Measurements from ENCODE around the gene CRTAC1.
A peak's percentile ranks its signal among the peaks of the same experiment; 100 is the strongest.

CRTAC1 gene

DNA sequence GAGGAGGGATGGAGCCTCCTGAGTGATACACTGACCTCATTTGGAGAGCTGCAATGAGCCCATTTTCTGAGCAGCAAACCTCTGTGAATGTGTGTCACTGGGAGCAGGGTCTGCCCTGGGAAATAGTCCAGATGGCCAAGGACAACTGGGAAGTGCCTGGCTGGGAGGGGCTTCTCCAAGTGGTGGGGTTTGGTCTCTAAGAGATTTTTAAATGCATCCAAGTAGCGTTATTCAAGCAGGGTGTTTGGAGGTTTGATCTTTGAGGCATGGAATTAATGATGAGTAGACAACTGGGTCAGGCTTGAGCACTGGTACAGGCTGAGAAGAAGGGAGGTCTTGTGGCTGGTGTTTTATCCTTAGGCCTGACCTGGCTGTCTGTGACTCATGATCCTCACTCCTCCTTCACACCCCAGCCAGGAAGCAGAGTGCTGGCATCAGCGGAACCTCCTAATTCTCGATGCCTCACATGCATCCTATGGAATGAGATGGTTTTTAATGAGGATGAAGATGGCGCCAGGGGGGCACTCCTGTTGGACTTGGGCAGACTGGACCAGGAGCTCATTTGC is 177.5 kb downstream of the CRTAC1 start:
- TF ChIP-seq, protein P1, sequence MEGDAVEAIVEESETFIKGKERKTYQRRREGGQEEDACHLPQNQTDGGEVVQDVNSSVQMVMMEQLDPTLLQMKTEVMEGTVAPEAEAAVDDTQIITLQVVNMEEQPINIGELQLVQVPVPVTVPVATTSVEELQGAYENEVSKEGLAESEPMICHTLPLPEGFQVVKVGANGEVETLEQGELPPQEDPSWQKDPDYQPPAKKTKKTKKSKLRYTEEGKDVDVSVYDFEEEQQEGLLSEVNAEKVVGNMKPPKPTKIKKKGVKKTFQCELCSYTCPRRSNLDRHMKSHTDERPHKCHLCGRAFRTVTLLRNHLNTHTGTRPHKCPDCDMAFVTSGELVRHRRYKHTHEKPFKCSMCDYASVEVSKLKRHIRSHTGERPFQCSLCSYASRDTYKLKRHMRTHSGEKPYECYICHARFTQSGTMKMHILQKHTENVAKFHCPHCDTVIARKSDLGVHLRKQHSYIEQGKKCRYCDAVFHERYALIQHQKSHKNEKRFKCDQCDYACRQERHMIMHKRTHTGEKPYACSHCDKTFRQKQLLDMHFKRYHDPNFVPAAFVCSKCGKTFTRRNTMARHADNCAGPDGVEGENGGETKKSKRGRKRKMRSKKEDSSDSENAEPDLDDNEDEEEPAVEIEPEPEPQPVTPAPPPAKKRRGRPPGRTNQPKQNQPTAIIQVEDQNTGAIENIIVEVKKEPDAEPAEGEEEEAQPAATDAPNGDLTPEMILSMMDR (IDR thresholded peaks at IDR 0.05; ENCODE audit: extremely low read depth, insufficient read depth, missing control alignments) = no peak
- DNase-seq (ENCODE audit: low spot score) = no peak
- in situ Hi-C loops (cut with MboI; ENCODE audit: low pct_unique_long_range_greater_than_20kb, low sequenced_read_pairs, unreplicated experiment) = no loop called here

DNA sequence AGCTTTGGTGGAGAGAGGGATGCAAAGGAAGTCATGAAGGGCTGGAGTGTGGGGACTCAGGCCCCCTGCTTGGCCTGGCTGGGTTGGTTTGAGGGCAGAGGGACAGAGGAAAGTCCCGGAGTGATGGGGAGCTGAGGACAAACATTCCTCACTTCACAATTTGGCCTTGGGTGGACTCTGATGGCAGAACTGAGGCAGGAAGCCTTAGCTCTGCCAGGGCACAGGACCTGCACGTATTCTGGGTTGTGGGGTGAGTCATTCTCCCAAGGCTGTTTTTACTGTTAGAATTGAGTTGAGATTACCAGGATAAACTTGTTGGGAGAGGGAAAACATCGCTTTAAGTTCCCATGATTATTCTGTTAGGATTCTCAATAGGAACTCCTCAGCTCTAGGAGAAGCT is 178.1 kb downstream of the CRTAC1 start:
- in situ Hi-C loops (cut with MboI; ENCODE audit: low pct_unique_long_range_greater_than_20kb, low sequenced_read_pairs, unreplicated experiment) = no loop called here
- no peak for DNase-seq (ENCODE audit: low spot score)
- TF ChIP-seq, protein P1 (IDR thresholded peaks at IDR 0.05; ENCODE audit: extremely low read depth, insufficient read depth, missing control alignments) = no peak

DNA sequence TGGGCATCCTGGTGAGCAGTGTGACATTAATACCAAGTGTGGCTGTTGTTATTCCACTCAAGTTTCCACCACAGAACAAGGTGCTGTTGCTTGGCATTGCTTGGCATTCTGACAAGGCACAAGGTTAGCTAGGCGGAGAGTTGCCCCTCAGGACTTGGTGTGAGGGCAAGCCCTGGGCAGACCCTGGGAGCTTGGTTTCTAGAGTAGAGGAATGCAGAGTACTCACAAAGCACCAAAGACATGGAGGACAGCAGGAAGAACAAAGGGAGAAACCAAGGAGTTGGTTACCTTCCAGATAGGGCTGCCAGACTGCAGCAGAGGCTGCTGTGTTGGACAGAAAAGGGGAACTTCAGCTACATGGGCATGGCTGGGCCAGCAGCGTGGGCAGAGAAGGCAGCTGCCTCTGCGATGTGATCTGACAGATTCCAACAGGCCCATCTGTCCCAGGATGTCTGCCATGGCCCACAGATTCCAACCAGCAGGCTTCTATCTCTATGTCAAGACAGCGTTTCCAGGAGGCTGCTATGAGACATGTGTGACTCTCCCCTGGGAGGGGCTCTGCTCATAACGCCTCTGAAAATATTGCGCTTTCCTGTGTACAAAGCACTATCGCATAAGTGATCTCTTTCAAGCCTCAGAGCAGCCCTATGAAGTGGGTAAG is 178.9 kb downstream of the CRTAC1 start:
- TF ChIP-seq, protein P1 (IDR thresholded peaks at IDR 0.05; ENCODE audit: extremely low read depth, insufficient read depth, missing control alignments) = no peak
- in situ Hi-C loops (cut with MboI; ENCODE audit: low pct_unique_long_range_greater_than_20kb, low sequenced_read_pairs, unreplicated experiment) = no loop called here

GRCh38 chr10:97850446-97850845 is 180.0 kb downstream of the CRTAC1 start:
- TF ChIP-seq, protein P1 (IDR thresholded peaks at IDR 0.05; ENCODE audit: extremely low read depth, insufficient read depth, missing control alignments) = no peak
- in situ Hi-C loops (cut with MboI; ENCODE audit: low pct_unique_long_range_greater_than_20kb, low sequenced_read_pairs, unreplicated experiment) = no loop called here
- DNase-seq (ENCODE audit: low spot score) = no peak

More for the DNA sequence above, 178.9 kb downstream of the CRTAC1 start:
- DNase-seq (ENCODE audit: low spot score) = no peak

DNA sequence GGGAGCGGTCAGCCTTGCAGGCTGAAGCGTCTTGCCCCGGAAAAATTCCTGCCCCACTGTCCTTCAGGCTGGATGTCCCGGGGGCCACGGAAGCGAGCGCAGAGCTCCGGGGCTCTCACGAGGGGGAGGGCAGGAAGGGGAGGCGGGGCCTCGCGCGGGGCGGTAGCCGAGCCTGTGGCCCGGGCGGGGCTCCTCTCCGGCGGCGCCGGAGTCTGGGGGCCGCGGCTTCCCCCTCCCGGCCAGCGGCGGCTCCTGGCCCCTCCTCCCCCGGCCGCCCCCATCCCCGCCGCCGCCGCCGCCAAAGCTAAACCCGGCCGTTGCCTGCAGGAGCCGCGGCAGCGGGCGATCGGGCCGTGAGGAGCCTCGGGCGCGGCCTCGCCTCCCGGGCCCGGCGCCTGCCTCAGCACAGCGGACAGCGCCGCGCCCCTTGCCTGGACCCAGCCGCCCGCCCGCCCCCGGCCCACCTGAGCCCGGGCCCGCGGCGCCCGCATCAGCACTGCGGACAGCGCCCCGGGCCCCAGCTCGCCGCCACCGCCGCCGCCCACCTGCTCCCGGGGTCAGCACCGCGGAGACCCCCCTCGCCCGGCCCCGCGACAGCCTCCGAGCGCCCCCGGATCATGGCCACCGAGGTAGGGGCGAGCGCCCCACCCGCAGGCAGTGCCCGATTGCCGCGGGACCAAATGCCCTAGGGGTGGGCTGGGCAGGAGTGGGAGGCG is 180.6 kb downstream of the CRTAC1 start, which contains the start of gene GOLGA7B:
Gene GOLGA7B, plus strand, starts transcription at position 157 of the 716 bp plus-strand sequence. Its CDS starts 461 bp downstream, at position 618.
- TF ChIP-seq, protein P1 (IDR thresholded peaks at IDR 0.05; ENCODE audit: extremely low read depth, insufficient read depth, missing control alignments) = no peak
- peak; percentile 73 for DNase-seq (ENCODE audit: low spot score)
- in situ Hi-C loops (cut with MboI; ENCODE audit: low pct_unique_long_range_greater_than_20kb, low sequenced_read_pairs, unreplicated experiment) = no loop called here

- no peak for DNase-seq (ENCODE audit: low spot score)
Observed at GRCh38 chr10:97849103-97849686, 181.2 kb downstream of the CRTAC1 start.

More at GRCh38 chr10:97849103-97849686, 181.2 kb downstream of the CRTAC1 start:
- in situ Hi-C loops (cut with MboI; ENCODE audit: low pct_unique_long_range_greater_than_20kb, low sequenced_read_pairs, unreplicated experiment) = no loop called here
- TF ChIP-seq, protein P1 (IDR thresholded peaks at IDR 0.05; ENCODE audit: extremely low read depth, insufficient read depth, missing control alignments) = no peak
